A549 (cell line): ENCODE data around the gene ST6GAL1.
"Not testable (repeated sequence)": the region's sequence is repeated elsewhere in the genome, so short reads cannot be mapped to it uniquely, and the experiment has no call there.

Experiments used
- HMGXB4 ChIP-seq: fragments of 250-450 bp; sonication (Bioruptor Pico); IDR thresholded peaks from 2 replicates; pipeline ENCODE4 v1.5.0; 2021; ENCODE audit warnings: mild to moderate bottlenecking, moderate library complexity, borderline replicate concordance
- JUN ChIP-seq, 2 experiments: fragments of >200 bp; sonication (Bioruptor Twin); formaldehyde crosslinking; IDR thresholded peaks; 2 replicates in 1 of 2; 3 replicates in 1 of 2; pipeline ENCODE4 v1.6.1; 2016 to 2017
- KDM1A ChIP-seq: fragments of 200-600 bp; sonication (generic); IDR thresholded peaks from 2 replicates; pipeline ENCODE4 v1.6.1; 2016; ENCODE audit warnings: low read depth, mild to moderate bottlenecking
- POLR2A ChIP-seq: IDR thresholded peaks from 2 replicates; pipeline ENCODE4 v1.6.1; 2012; ENCODE audit warnings: mild to moderate bottlenecking, low read length
- POLR2AphosphoS2 ChIP-seq: conservative IDR thresholded peaks from 2 replicates; pipeline ENCODE4 v1.6.1; 2012; ENCODE audit warnings: low read length, improper control_type of control experiment, inconsistent platforms
- REST ChIP-seq: fragments of 200-600 bp; sonication (generic); IDR thresholded peaks from 2 replicates; pipeline ENCODE4 v1.6.1; 2016; ENCODE audit warnings: antibody characterized with exemption, mild to moderate bottlenecking, moderate library complexity
- TF ChIP-seq, protein P1 (sequence below): fragments of >200 bp; sonication (Bioruptor Twin); formaldehyde crosslinking; IDR thresholded peaks from 3 replicates; pipeline ENCODE4 v1.5.1; 2016

GRCh38 chr3:187057803-187058202 lies 127.5 kb downstream of the ST6GAL1 start:
- TF ChIP-seq JUN (IDR thresholded peaks at IDR 0.05); REST; HMGXB4 (CRISPR knock-in tag); KDM1A; POLR2A; POLR2AphosphoS2: not testable (repeated sequence)
- TF ChIP-seq, protein P1, sequence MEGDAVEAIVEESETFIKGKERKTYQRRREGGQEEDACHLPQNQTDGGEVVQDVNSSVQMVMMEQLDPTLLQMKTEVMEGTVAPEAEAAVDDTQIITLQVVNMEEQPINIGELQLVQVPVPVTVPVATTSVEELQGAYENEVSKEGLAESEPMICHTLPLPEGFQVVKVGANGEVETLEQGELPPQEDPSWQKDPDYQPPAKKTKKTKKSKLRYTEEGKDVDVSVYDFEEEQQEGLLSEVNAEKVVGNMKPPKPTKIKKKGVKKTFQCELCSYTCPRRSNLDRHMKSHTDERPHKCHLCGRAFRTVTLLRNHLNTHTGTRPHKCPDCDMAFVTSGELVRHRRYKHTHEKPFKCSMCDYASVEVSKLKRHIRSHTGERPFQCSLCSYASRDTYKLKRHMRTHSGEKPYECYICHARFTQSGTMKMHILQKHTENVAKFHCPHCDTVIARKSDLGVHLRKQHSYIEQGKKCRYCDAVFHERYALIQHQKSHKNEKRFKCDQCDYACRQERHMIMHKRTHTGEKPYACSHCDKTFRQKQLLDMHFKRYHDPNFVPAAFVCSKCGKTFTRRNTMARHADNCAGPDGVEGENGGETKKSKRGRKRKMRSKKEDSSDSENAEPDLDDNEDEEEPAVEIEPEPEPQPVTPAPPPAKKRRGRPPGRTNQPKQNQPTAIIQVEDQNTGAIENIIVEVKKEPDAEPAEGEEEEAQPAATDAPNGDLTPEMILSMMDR = not testable (repeated sequence)
